Astrocyte (in vitro differentiated cells and primary cell): ENCODE data around the gene SYT7. TPM values are rescaled to one million over a fixed set of nuclear protein-coding genes. Genes with fewer than 3 reads are reported as not detected.

Experiments used
- DNase-seq: peaks from one replicate; pipeline ENCODE4 v3.0.0-alpha.2; 2010; ENCODE audit warnings: low read depth
- FAIRE-seq: peaks from 2 replicates; lab custom pipeline; 2011; peaks lifted over from hg19 to GRCh38; lab: Jason Lieb, UNC
- H2AFZ ChIP-seq: 2 replicates; pipeline ENCODE4 v1.6.0; 2012; ENCODE audit warnings: low read depth, low read length, inconsistent platforms
- H3K27ac ChIP-seq: 2 replicates; pipeline ENCODE4 v1.5.1; 2011; ENCODE audit warnings: low read depth, low read length, inconsistent platforms
- H3K27me3 ChIP-seq: 2 replicates; pipeline ENCODE4 v1.6.0; 2011; ENCODE audit warnings: low read length, inconsistent platforms; ENCODE audit not compliant: insufficient read depth
- H3K36me3 ChIP-seq: 2 replicates; pipeline ENCODE4 v1.5.1; 2011; ENCODE audit warnings: low read length, inconsistent platforms; ENCODE audit not compliant: insufficient read depth
- H3K4me1 ChIP-seq: 2 replicates; pipeline ENCODE4 v1.5.1; 2011; ENCODE audit warnings: low read length, inconsistent platforms; ENCODE audit not compliant: insufficient read depth
- H3K4me2 ChIP-seq: 2 replicates; pipeline ENCODE4 v1.6.0; 2012; ENCODE audit warnings: low read length, inconsistent platforms
- H3K4me3 ChIP-seq: 2 replicates; pipeline ENCODE4 v1.5.1; 2011; ENCODE audit warnings: low read depth, mild to moderate bottlenecking, low read length, inconsistent platforms; ENCODE audit not compliant: insufficient read depth
- H3K79me2 ChIP-seq: 2 replicates; pipeline ENCODE4 v1.6.0; 2012; ENCODE audit warnings: mild to moderate bottlenecking, low read length, inconsistent platforms; ENCODE audit not compliant: insufficient read depth
- H3K9ac ChIP-seq: 2 replicates; pipeline ENCODE4 v1.6.0; 2012; ENCODE audit warnings: mild to moderate bottlenecking, low read length, inconsistent platforms
- H3K9me3 ChIP-seq: 2 replicates; pipeline ENCODE4 v1.5.1; 2012; ENCODE audit warnings: low read depth, mild to moderate bottlenecking, low read length, inconsistent platforms; ENCODE audit not compliant: insufficient read depth
- H4K20me1 ChIP-seq: 2 replicates; pipeline ENCODE4 v1.6.0; 2012; ENCODE audit warnings: low read length, inconsistent platforms; ENCODE audit not compliant: insufficient read depth
- H3K27ac Mint-ChIP-seq: one replicate; pipeline ENCODE4 v1.8.0; 2021; ENCODE audit warnings: mild to moderate bottlenecking, mixed read lengths; ENCODE audit not compliant: unreplicated experiment
- H3K27me3 Mint-ChIP-seq: one replicate; pipeline ENCODE4 v1.8.0; 2021; ENCODE audit warnings: low read depth, mixed read lengths; ENCODE audit not compliant: unreplicated experiment
- H3K36me3 Mint-ChIP-seq: one replicate; pipeline ENCODE4 v1.8.0; 2021; ENCODE audit warnings: low read depth, mixed read lengths; ENCODE audit not compliant: unreplicated experiment
- H3K4me1 Mint-ChIP-seq: one replicate; pipeline ENCODE4 v1.8.0; 2021; ENCODE audit warnings: low read depth, mixed read lengths; ENCODE audit not compliant: unreplicated experiment
- H3K4me3 Mint-ChIP-seq: one replicate; pipeline ENCODE4 v1.8.0; 2021; ENCODE audit warnings: mild to moderate bottlenecking, moderate library complexity, mixed read lengths; ENCODE audit not compliant: unreplicated experiment
- H3K9me3 Mint-ChIP-seq: one replicate; pipeline ENCODE4 v1.8.0; 2021; ENCODE audit warnings: mild to moderate bottlenecking, mixed read lengths; ENCODE audit not compliant: unreplicated experiment
- CTCF ChIP-seq: IDR thresholded peaks from 2 replicates; pipeline ENCODE4 v1.5.1; 2011; ENCODE audit warnings: low read depth, mild to moderate bottlenecking, inconsistent platforms, low read length, moderate library complexity; ENCODE audit not compliant: insufficient read depth
- EZH2 ChIP-seq: IDR thresholded peaks from 2 replicates; pipeline ENCODE4 v1.6.1; 2012; ENCODE audit warnings: mild to moderate bottlenecking, low read length, inconsistent platforms; ENCODE audit not compliant: insufficient read depth
- total RNA-seq: library from RNA; stranded (reverse); gene quantifications from 2 replicates; pipeline ENCODE4 v1.2.1, GENCODE V29; 2021

The SYT7 gene
- total RNA-seq, 1 donor from 2014 or later, result 3.7 TPM

- H3K4me2 ChIP-seq, result no peak overlapping the region
- peaks cover 97% of the 10 kb centered on the region for H3K27me3 Mint-ChIP-seq
- no peaks in the 10 kb centered on the region for H3K79me2 ChIP-seq
- H2AFZ ChIP-seq, result no peak overlapping the region
- H3K9me3 Mint-ChIP-seq, result peaks cover 2% of the 10 kb centered on the region
- no peak overlapping the region for H3K4me3 ChIP-seq
- DNase-seq (no peak), FAIRE-seq (no peak)
- no peaks in the 10 kb centered on the region for H3K36me3 ChIP-seq
- peaks cover under 1% of the 10 kb centered on the region for H3K4me1 ChIP-seq
- H3K36me3 Mint-ChIP-seq, result peaks cover 4% of the 10 kb centered on the region
- no peak overlapping the region for H3K27ac ChIP-seq
- H3K27ac Mint-ChIP-seq, result no peak overlapping the region
- H3K27me3 ChIP-seq, result peaks cover 46% of the 10 kb centered on the region
- H3K9ac ChIP-seq, result no peak overlapping the region
- peaks cover 9% of the 10 kb centered on the region for H3K4me1 Mint-ChIP-seq
- H3K9me3 ChIP-seq, result no peaks in the 10 kb centered on the region
- H4K20me1 ChIP-seq, result no peaks in the 10 kb centered on the region
- TF ChIP-seq EZH2, result no peak
- TF ChIP-seq CTCF, result no peak
- no peak overlapping the region for H3K4me3 Mint-ChIP-seq
Observed at GRCh38 chr11:61560751-61561150, 20.1 kb downstream of the SYT7 start.

GRCh38 chr11:61556621-61557020, 24.3 kb downstream of the SYT7 start:
- Mint-ChIP-seq H3K4me1 (peaks cover 15% of the 10 kb centered on the region), H3K9me3 (peaks cover 4% of the 10 kb centered on the region), H3K36me3 (peaks cover 4% of the 10 kb centered on the region), H3K27ac (peak overlapping the region; percentile 53), H3K4me3 (peak overlapping the region; percentile 66), H3K27me3 (peaks cover 86% of the 10 kb centered on the region)
- peaks cover 66% of the 10 kb centered on the region for H3K27me3 ChIP-seq
- no peak for FAIRE-seq
- H3K9me3 ChIP-seq, result no peaks in the 10 kb centered on the region
- DNase-seq, result no peak
- no peak overlapping the region for H3K4me3 ChIP-seq
- H3K9ac ChIP-seq, result no peak overlapping the region
- H3K79me2 ChIP-seq, result no peaks in the 10 kb centered on the region
- TF ChIP-seq EZH2 (no peak), CTCF (no peak)
- no peaks in the 10 kb centered on the region for H3K36me3 ChIP-seq
- H2AFZ ChIP-seq, result no peak overlapping the region
- H4K20me1 ChIP-seq, result peaks cover 7% of the 10 kb centered on the region
- peaks cover 8% of the 10 kb centered on the region for H3K4me1 ChIP-seq
- H3K27ac ChIP-seq, result no peak overlapping the region
- H3K4me2 ChIP-seq, result no peak overlapping the region

GRCh38 chr11:61555978-61556377, 24.9 kb downstream of the SYT7 start:
- Mint-ChIP-seq H3K9me3 (peaks cover 4% of the 10 kb centered on the region), H3K4me1 (peaks cover 15% of the 10 kb centered on the region), H3K27ac (no peak overlapping the region), H3K27me3 (peaks cover 82% of the 10 kb centered on the region), H3K4me3 (no peak overlapping the region), H3K36me3 (peaks cover 4% of the 10 kb centered on the region)
- no peak overlapping the region for H2AFZ ChIP-seq
- DNase-seq, result no peak
- no peak overlapping the region for H3K4me2 ChIP-seq
- no peak for FAIRE-seq
- no peak overlapping the region for H3K27ac ChIP-seq
- no peaks in the 10 kb centered on the region for H3K36me3 ChIP-seq
- H3K4me1 ChIP-seq, result peaks cover 8% of the 10 kb centered on the region
- no peak overlapping the region for H3K4me3 ChIP-seq
- no peak overlapping the region for H3K9ac ChIP-seq
- TF ChIP-seq CTCF (no peak), EZH2 (no peak)
- peaks cover 64% of the 10 kb centered on the region for H3K27me3 ChIP-seq
- H3K79me2 ChIP-seq, result no peaks in the 10 kb centered on the region
- H3K9me3 ChIP-seq, result no peaks in the 10 kb centered on the region
- H4K20me1 ChIP-seq, result peaks cover 7% of the 10 kb centered on the region
